ENCODE results near the gene ZNF35.

DNA sequence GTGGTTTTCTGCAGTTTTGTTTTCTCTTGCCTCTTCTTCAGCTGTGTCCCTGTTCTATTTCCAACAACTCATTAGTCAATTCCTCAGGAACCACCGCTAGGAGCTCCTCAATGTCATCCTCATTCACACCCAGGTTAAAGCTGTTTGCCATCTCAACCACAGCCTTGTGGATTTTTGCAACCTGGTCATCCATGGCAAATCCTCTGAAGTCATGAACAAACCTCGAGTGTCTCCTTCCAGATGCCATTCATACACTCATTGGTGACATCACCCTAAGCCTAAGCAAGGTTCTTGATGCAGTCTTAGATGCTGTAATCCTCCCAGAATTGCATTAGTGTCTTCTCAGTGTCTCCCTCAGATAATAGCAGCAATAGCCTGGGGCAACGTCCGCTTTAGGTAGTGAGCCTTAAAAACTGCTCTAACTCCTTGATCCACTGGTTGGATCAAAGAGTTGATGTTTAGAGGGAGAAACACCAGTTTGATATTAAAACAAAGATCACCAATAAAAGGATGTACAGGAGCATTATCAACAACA is 32.5 kb downstream of the ZNF35 start:
- TF ChIP-seq, protein P1, sequence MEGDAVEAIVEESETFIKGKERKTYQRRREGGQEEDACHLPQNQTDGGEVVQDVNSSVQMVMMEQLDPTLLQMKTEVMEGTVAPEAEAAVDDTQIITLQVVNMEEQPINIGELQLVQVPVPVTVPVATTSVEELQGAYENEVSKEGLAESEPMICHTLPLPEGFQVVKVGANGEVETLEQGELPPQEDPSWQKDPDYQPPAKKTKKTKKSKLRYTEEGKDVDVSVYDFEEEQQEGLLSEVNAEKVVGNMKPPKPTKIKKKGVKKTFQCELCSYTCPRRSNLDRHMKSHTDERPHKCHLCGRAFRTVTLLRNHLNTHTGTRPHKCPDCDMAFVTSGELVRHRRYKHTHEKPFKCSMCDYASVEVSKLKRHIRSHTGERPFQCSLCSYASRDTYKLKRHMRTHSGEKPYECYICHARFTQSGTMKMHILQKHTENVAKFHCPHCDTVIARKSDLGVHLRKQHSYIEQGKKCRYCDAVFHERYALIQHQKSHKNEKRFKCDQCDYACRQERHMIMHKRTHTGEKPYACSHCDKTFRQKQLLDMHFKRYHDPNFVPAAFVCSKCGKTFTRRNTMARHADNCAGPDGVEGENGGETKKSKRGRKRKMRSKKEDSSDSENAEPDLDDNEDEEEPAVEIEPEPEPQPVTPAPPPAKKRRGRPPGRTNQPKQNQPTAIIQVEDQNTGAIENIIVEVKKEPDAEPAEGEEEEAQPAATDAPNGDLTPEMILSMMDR (IDR thresholded peaks at IDR 0.05), result no peak
- TF ChIP-seq EP300 (IDR thresholded peaks at IDR 0.05), result no peak
